Osteocyte (in vitro differentiated cells): ENCODE results near the gene SORL1-AS1.
"Not testable (repeated sequence)": the region's sequence is repeated elsewhere in the genome, so short reads cannot be mapped to it uniquely, and the experiment has no call there.

Experiments used
- DNase-seq: peaks from one replicate; pipeline ENCODE4 v3.0.0; 2021; ENCODE audit warnings: mixed read lengths; ENCODE audit not compliant: unreplicated experiment; ENCODE audit errors: extremely low spot score
- H3K27ac Mint-ChIP-seq: one replicate; pipeline ENCODE4 v1.8.0; 2021; ENCODE audit warnings: mild to moderate bottlenecking, mixed read lengths; ENCODE audit not compliant: unreplicated experiment
- H3K27me3 Mint-ChIP-seq: one replicate; pipeline ENCODE4 v1.8.0; 2021; ENCODE audit warnings: mixed read lengths; ENCODE audit not compliant: unreplicated experiment
- H3K36me3 Mint-ChIP-seq: one replicate; pipeline ENCODE4 v1.8.0; 2021; ENCODE audit warnings: mixed read lengths; ENCODE audit not compliant: unreplicated experiment
- H3K4me1 Mint-ChIP-seq: one replicate; pipeline ENCODE4 v1.8.0; 2021; ENCODE audit warnings: mixed read lengths; ENCODE audit not compliant: unreplicated experiment
- H3K4me3 Mint-ChIP-seq: one replicate; pipeline ENCODE4 v1.8.0; 2021; ENCODE audit warnings: mild to moderate bottlenecking, moderate library complexity, mixed read lengths; ENCODE audit not compliant: unreplicated experiment
- H3K9me3 Mint-ChIP-seq: one replicate; pipeline ENCODE4 v1.8.0; 2021; ENCODE audit warnings: mixed read lengths; ENCODE audit not compliant: unreplicated experiment
- CTCF ChIP-seq: fragments of 200-600 bp; sonication (generic); IDR thresholded peaks from 2 replicates; pipeline ENCODE4 v1.5.0; 2021; ENCODE audit warnings: antibody characterized with exemption, mild to moderate bottlenecking, moderate library complexity

Gene SORL1-AS1

GRCh38 chr11:121414141-121414913 lies 38.4 kb downstream of the SORL1-AS1 start:
- no peak for DNase-seq
- H3K4me1 Mint-ChIP-seq: peaks cover 6% of the 10 kb centered on the region
- H3K36me3 Mint-ChIP-seq: no peaks in the 10 kb centered on the region

GRCh38 chr11:121412711-121413415 lies 39.9 kb downstream of the SORL1-AS1 start:
- no peaks in the 10 kb centered on the region for H3K36me3 Mint-ChIP-seq
- H3K27ac Mint-ChIP-seq: no peak overlapping the region
- DNase-seq: no peak
- no peak for TF ChIP-seq CTCF
- peaks cover 6% of the 10 kb centered on the region for H3K4me1 Mint-ChIP-seq
- no peak overlapping the region for H3K4me3 Mint-ChIP-seq
- peaks cover 10% of the 10 kb centered on the region for H3K27me3 Mint-ChIP-seq
- no peaks in the 10 kb centered on the region for H3K9me3 Mint-ChIP-seq

More at GRCh38 chr11:121414141-121414913, 38.4 kb downstream of the SORL1-AS1 start:
- Mint-ChIP-seq H3K9me3 (no peaks in the 10 kb centered on the region), H3K27ac (no peak overlapping the region), H3K27me3 (peaks cover 9% of the 10 kb centered on the region), H3K4me3 (no peak overlapping the region)
- no peak for TF ChIP-seq CTCF

DNA sequence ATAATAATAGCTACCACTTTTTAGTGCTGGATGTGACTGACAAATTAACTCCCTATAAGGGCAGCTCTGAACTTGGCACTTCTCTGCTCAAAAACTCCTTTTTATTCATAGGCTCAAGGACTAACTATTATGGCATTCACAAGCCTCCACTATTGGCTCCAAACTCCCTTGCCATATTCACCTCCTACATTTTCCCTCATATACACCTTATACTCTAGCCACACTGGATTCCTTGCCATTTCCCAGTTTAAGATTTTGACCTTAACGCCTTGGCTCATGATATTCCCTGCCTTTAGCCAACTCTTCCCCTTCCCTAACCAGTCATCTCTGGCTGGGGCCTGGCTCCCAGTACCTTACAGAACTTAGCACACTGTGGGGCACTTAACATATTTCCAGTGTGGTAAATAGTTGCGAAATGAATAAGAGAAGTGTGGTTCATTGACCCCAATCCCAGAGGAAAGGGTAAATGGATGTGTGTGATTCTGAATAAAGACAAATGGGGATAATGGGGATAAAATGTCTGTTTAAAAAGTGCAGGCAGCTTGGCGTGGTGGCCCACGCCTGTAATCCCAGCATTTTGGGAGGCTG lies 40.7 kb downstream of the SORL1-AS1 start:
- no peaks in the 10 kb centered on the region for H3K9me3 Mint-ChIP-seq
- peaks cover 3% of the 10 kb centered on the region for H3K4me1 Mint-ChIP-seq
- TF ChIP-seq CTCF: no peak
- H3K4me3 Mint-ChIP-seq: no peak overlapping the region
- H3K27ac Mint-ChIP-seq: no peak overlapping the region
- no peaks in the 10 kb centered on the region for H3K36me3 Mint-ChIP-seq
- no peak for DNase-seq
- peaks cover 13% of the 10 kb centered on the region for H3K27me3 Mint-ChIP-seq

DNA sequence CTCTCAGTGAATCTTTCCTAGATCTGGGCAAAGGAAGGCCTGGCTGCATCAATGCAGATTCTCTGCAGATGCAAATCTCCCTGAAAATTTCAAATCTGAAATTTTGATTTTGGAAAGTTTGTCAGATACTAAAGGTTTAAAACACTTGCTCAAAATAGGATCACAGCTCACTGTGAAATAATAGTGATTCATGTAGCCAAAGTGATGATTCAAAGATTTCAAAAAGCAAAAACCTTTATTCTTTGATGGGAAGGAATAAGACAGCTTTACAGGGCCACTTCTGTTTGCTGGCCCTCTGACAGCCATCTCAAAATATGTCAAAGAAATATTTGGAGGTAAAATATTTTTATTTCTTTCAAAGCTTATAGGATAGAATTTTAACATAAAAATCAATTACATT lies 41.4 kb downstream of the SORL1-AS1 start:
- peaks cover 16% of the 10 kb centered on the region for H3K27me3 Mint-ChIP-seq
- not testable (repeated sequence) for H3K4me1 Mint-ChIP-seq, H3K9me3 Mint-ChIP-seq, H3K36me3 Mint-ChIP-seq, DNase-seq, H3K27ac Mint-ChIP-seq, H3K4me3 Mint-ChIP-seq

DNA sequence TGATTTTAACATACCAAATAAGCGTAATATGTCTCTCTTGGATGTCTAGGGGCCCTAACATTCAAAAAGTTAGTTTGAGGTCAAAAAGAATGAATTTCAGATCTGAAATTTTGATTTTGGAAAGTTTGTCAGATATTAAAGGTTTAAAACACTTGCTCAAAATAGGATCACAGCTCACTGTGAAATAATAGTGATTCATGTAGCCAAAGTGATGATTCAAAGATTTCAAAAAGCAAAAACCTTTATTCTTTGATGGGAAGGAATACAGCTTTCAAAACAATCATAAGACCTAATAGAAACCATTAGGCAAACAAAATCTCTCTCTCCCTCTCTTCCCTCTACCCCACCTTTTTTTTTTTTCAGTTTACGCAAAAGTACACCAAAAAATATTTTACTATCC lies 42.7 kb downstream of the SORL1-AS1 start:
- DNase-seq, H3K27ac Mint-ChIP-seq, H3K36me3 Mint-ChIP-seq, H3K4me1 Mint-ChIP-seq, H3K4me3 Mint-ChIP-seq, H3K9me3 Mint-ChIP-seq: not testable (repeated sequence)
- peaks cover 21% of the 10 kb centered on the region for H3K27me3 Mint-ChIP-seq

- Mint-ChIP-seq H3K27me3 (peaks cover 21% of the 10 kb centered on the region), H3K9me3 (no peaks in the 10 kb centered on the region), H3K27ac (no peak overlapping the region), H3K4me3 (no peak overlapping the region), H3K36me3 (no peaks in the 10 kb centered on the region), H3K4me1 (no peaks in the 10 kb centered on the region)
- DNase-seq: no peak
- TF ChIP-seq CTCF: no peak
These were observed 43.9 kb downstream of the SORL1-AS1 start for GRCh38 chr11:121408830-121409229.
